Naive thymus-derived CD4-positive, alpha-beta T cell (primary cell): ENCODE data around the gene RAB3B. TPM values are rescaled to one million over a fixed set of nuclear protein-coding genes. Genes with fewer than 3 reads are reported as not detected.

ENCODE experiments used
- ATAC-seq: fragments of 150-1000 bp; cut with Tn5 transposase; 2 replicates; pipeline ENCODE4 v1.10.0; 2021; ENCODE audit warnings: mild to moderate bottlenecking, moderate library complexity
- CTCF ChIA-PET: fragments of 350-600 bp; sonication (Branson Sonifier 250); formaldehyde crosslinking; loops from one replicate; lab custom pipeline; 2021; ENCODE audit warnings: antibody characterized with exemption; lab: Charles Lee
- POLR2A ChIA-PET: fragments of 350-600 bp; sonication (Branson Sonifier 250); formaldehyde crosslinking; loops from one replicate; lab custom pipeline; 2021; ENCODE audit warnings: antibody characterized with exemption, inconsistent platforms; lab: Charles Lee
- DNase-seq, 9 donors: peaks; one replicate each; pipeline versions ENCODE4 v3.0.0 to v3.0.0-alpha.2; 2020 to 2022; ENCODE audit warnings: mixed read lengths in 1 of 9
- H3K27ac ChIP-seq: one replicate; pipeline ENCODE4 v1.7.0; 2013; ENCODE audit warnings: mild to moderate bottlenecking, low read depth, low read length, moderate library complexity
- H3K27me3 ChIP-seq, 2 donors: one replicate each; pipeline ENCODE4 v1.7.0; 2013; ENCODE audit warnings: low read length in 2 of 2, mild to moderate bottlenecking in 2 of 2, moderate library complexity in 2 of 2; ENCODE audit not compliant: control insufficient read depth in 2 of 2, insufficient read depth in 2 of 2
- H3K36me3 ChIP-seq, 3 experiments: 1 replicate in 2 of 3; 2 replicates in 1 of 3; pipeline ENCODE4 v1.7.0; 2013; ENCODE audit warnings: low read length in 3 of 3, mild to moderate bottlenecking in 3 of 3, moderate library complexity in 1 of 3; ENCODE audit not compliant: insufficient read depth in 3 of 3, control insufficient read depth in 2 of 3
- H3K4me1 ChIP-seq, 2 donors: one replicate each; pipeline ENCODE4 v1.7.0; 2013; ENCODE audit warnings: low read length in 2 of 2, mild to moderate bottlenecking in 2 of 2, moderate library complexity in 1 of 2; ENCODE audit not compliant: control insufficient read depth in 2 of 2, insufficient read depth in 2 of 2
- H3K4me3 ChIP-seq: 2 replicates; pipeline ENCODE4 v1.7.0; 2013; ENCODE audit warnings: mild to moderate bottlenecking, low read length
- H3K9me3 ChIP-seq, 3 experiments: 1 replicate in 2 of 3; 2 replicates in 1 of 3; pipeline ENCODE4 v1.7.0; 2013; ENCODE audit warnings: low read length in 3 of 3; ENCODE audit not compliant: control insufficient read depth in 2 of 3
- H3K27ac Mint-ChIP-seq, 9 donors: one replicate each; pipeline ENCODE4 v1.8.0; 2020 to 2022; ENCODE audit warnings: mixed read lengths in 9 of 9, mild to moderate bottlenecking in 8 of 9, moderate library complexity in 5 of 9, inconsistent platforms in 2 of 9
- H3K27me3 Mint-ChIP-seq, 5 donors: one replicate each; pipeline ENCODE4 v1.8.0; 2021 to 2022; ENCODE audit warnings: mixed read lengths in 5 of 5, mild to moderate bottlenecking in 1 of 5
- H3K36me3 Mint-ChIP-seq, 5 donors: one replicate each; pipeline ENCODE4 v1.8.0; 2020 to 2022; ENCODE audit warnings: mixed read lengths in 5 of 5, mild to moderate bottlenecking in 3 of 5, inconsistent platforms in 1 of 5
- H3K4me1 Mint-ChIP-seq, 7 donors: one replicate each; pipeline ENCODE4 v1.8.0; 2020 to 2022; ENCODE audit warnings: mixed read lengths in 7 of 7, mild to moderate bottlenecking in 3 of 7, inconsistent platforms in 1 of 7
- H3K4me3 Mint-ChIP-seq, 10 donors: one replicate each; pipeline ENCODE4 v1.8.0; 2020 to 2022; ENCODE audit warnings: mild to moderate bottlenecking in 10 of 10, mixed read lengths in 10 of 10, moderate library complexity in 6 of 10, inconsistent platforms in 2 of 10
- H3K9me3 Mint-ChIP-seq, 11 donors: one replicate each; pipeline ENCODE4 v1.8.0; 2020 to 2022; ENCODE audit warnings: mixed read lengths in 11 of 11, mild to moderate bottlenecking in 4 of 11, inconsistent platforms in 1 of 11, moderate library complexity in 1 of 11
- intact Hi-C, 2 donors: fragments of 100-400 bp; cut with micrococcal nuclease; formaldehyde crosslinking; loops; one replicate each; pipeline ENCODE4 v1.15.1; 2023
- polyA plus RNA-seq, 2 donors: library from polyadenylated mRNA; unstranded; fragments of 300-500 nt; fragmentation: Illumina TruSeq; gene quantifications; one replicate each; pipeline ENCODE4 v1.2.3, GENCODE V29; 2021
- total RNA-seq, 6 experiments: library from RNA in 5 of 6; stranded (reverse) in 5 of 6; gene quantifications; 1 replicate in 5 of 6; 2 replicates in 1 of 6; pipeline ENCODE4 v1.2.3 and lab custom pipeline; 2021 to 2026

RAB3B gene
- total and polyA plus RNA-seq, 7 experiments from 2014 or later = 0.03 TPM; not detected in 6

- CTCF ChIA-PET = no interaction called here
- intact Hi-C loops = no loop called here
- no peaks in the 10 kb centered on the region for H3K4me1 Mint-ChIP-seq
Observed at GRCh38 chr1:51997974-51998382, 7.5 kb upstream of the RAB3B start.

GRCh38 chr1:51989582-51990477 lies 670 bp downstream of the RAB3B start:
- intact Hi-C loops = no loop called here
- Mint-ChIP-seq H3K27me3 (peaks cover 21 to 56% (median 32%) of the 10 kb centered on the region in 5 donors), H3K4me1 (peaks cover 8 to 21% (median 14%) of the 10 kb centered on the region in 7 donors), H3K27ac (peak overlapping the region in 1 of 9 donors; percentile 14), H3K4me3 (peak overlapping the region; percentile 50 to 89 (median 72)), H3K9me3 (peaks cover 0 to 2% (median 0%) of the 10 kb centered on the region in 11 donors), H3K36me3 (no peaks in the 10 kb centered on the region)
- H3K9me3 ChIP-seq = no peaks in the 10 kb centered on the region
- CTCF ChIA-PET = interaction anchor here (0.5 to 0.6 kb wide), 2 partner anchors 143 to 422 kb away, joined by 3 read pairs; no protein-coding TSS in a partner anchor
- H3K4me1 ChIP-seq = peaks cover 0 to 5% of the 10 kb centered on the region in 2 donors
- H3K36me3 ChIP-seq = no peaks in the 10 kb centered on the region
- peak overlapping the region; percentile 43 for H3K4me3 ChIP-seq
- no peak overlapping the region for H3K27ac ChIP-seq
- DNase-seq (peak in 1 of 9 donors; percentile 8), ATAC-seq (no peak)
- POLR2A ChIA-PET = interaction anchor here (0.6 kb wide), 1 partner anchor 730 kb away, joined by 5 read pairs; no protein-coding TSS in a partner anchor
- peaks cover 6 to 8% of the 10 kb centered on the region in 2 donors for H3K27me3 ChIP-seq

More at GRCh38 chr1:51997974-51998382, 7.5 kb upstream of the RAB3B start:
- H3K9me3 Mint-ChIP-seq = no peaks in the 10 kb centered on the region
- POLR2A ChIA-PET = interaction anchor here (0.9 kb wide), 1 partner anchor 59 kb away, joined by 4 read pairs; the partner anchor contains the start of gene BTF3L4
- ATAC-seq (no peak), DNase-seq (no peak)
- Histone ChIP-seq H3K36me3 (no peaks in the 10 kb centered on the region), H3K27me3 (peaks cover 3 to 6% of the 10 kb centered on the region in 2 donors), H3K4me1 (no peaks in the 10 kb centered on the region), H3K27ac (no peak overlapping the region), H3K9me3 (no peaks in the 10 kb centered on the region), H3K4me3 (no peak overlapping the region)
- no peak overlapping the region for H3K27ac Mint-ChIP-seq
- H3K27me3 Mint-ChIP-seq = peaks cover 10 to 31% (median 15%) of the 10 kb centered on the region in 5 donors
- no peaks in the 10 kb centered on the region for H3K36me3 Mint-ChIP-seq
- no peak overlapping the region for H3K4me3 Mint-ChIP-seq

GRCh38 chr1:51988254-51988653 lies 2.2 kb downstream of the RAB3B start:
- CTCF ChIA-PET = no interaction called here
- ATAC-seq (no peak), DNase-seq (no peak)
- H3K36me3 ChIP-seq = no peaks in the 10 kb centered on the region
- Mint-ChIP-seq H3K4me3 (peak overlapping the region in 4 of 10 donors; percentile 1 to 36 (median 10)), H3K27ac (no peak overlapping the region), H3K9me3 (peaks cover 0 to 2% (median 0%) of the 10 kb centered on the region in 11 donors), H3K36me3 (no peaks in the 10 kb centered on the region), H3K27me3 (peaks cover 14 to 50% (median 25%) of the 10 kb centered on the region in 5 donors), H3K4me1 (peaks cover 8 to 21% (median 14%) of the 10 kb centered on the region in 7 donors)
- no peak overlapping the region for H3K27ac ChIP-seq
- H3K4me1 ChIP-seq = peaks cover 0 to 5% of the 10 kb centered on the region in 2 donors
- H3K9me3 ChIP-seq = no peaks in the 10 kb centered on the region
- POLR2A ChIA-PET = no interaction called here
- no peak overlapping the region for H3K4me3 ChIP-seq
- H3K27me3 ChIP-seq = peaks cover 6 to 8% of the 10 kb centered on the region in 2 donors
- intact Hi-C loops = no loop called here

- ChIA-PET POLR2A (interaction anchor here (0.6 kb wide), 1 partner anchor 529 kb away, joined by 3 read pairs; no protein-coding TSS in a partner anchor), CTCF (interaction anchor here (0.6 kb wide), 1 partner anchor 359 kb away, joined by 4 read pairs; no protein-coding TSS in a partner anchor)
- Histone ChIP-seq H3K9me3 (no peaks in the 10 kb centered on the region), H3K4me1 (peaks cover 0 to 5% of the 10 kb centered on the region in 2 donors), H3K27ac (no peak overlapping the region), H3K4me3 (no peak overlapping the region), H3K36me3 (no peaks in the 10 kb centered on the region), H3K27me3 (no peaks in the 10 kb centered on the region)
- DNase-seq (no peak), ATAC-seq (no peak)
- H3K36me3 Mint-ChIP-seq = no peaks in the 10 kb centered on the region
- H3K27me3 Mint-ChIP-seq = peaks cover 1 to 35% (median 10%) of the 10 kb centered on the region in 5 donors
- peaks cover 8 to 20% (median 14%) of the 10 kb centered on the region in 7 donors for H3K4me1 Mint-ChIP-seq
- intact Hi-C loops = no loop called here
- H3K4me3 Mint-ChIP-seq = no peak overlapping the region
- no peak overlapping the region for H3K27ac Mint-ChIP-seq
- H3K9me3 Mint-ChIP-seq = peaks cover 0 to 1% (median 0%) of the 10 kb centered on the region in 11 donors
Observed at GRCh38 chr1:51986718-51987117, 3.8 kb downstream of the RAB3B start.

- ChIA-PET POLR2A (no interaction called here), CTCF (no interaction called here)
- no peak overlapping the region for H3K4me3 Mint-ChIP-seq
- no peaks in the 10 kb centered on the region for H3K36me3 Mint-ChIP-seq
- H3K36me3 ChIP-seq = no peaks in the 10 kb centered on the region
- H3K4me1 Mint-ChIP-seq = no peaks in the 10 kb centered on the region
- no peaks in the 10 kb centered on the region for H3K9me3 ChIP-seq
- H3K27me3 ChIP-seq = no peaks in the 10 kb centered on the region
- H3K27ac ChIP-seq = no peak overlapping the region
- no peak for ATAC-seq
- peaks cover 0 to 18% (median 0%) of the 10 kb centered on the region in 5 donors for H3K27me3 Mint-ChIP-seq
- DNase-seq = no peak
- H3K4me3 ChIP-seq = no peak overlapping the region
- H3K9me3 Mint-ChIP-seq = no peaks in the 10 kb centered on the region
- intact Hi-C loops = no loop called here
- no peak overlapping the region for H3K27ac Mint-ChIP-seq
- H3K4me1 ChIP-seq = no peaks in the 10 kb centered on the region
Observed at GRCh38 chr1:51982161-51982560, 8.3 kb downstream of the RAB3B start.

DNA sequence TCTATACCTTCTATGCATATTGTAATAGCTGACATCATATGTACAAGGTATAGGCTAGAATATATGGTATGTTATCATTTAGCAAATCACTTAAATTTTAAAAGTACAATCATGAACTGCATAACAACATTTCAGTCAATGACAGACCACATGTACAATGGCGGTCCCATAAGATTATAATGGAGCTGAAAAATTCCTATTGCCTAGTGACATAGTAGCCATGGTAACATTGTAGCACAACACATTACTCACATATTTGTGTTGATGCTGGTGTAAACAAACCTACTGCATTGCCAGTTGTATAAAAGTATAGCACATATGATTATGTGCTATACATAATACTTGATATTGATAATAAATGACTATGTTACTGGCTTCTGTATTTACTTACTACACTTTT lies 8.9 kb downstream of the RAB3B start:
- peaks cover 0 to 15% (median 0%) of the 10 kb centered on the region in 5 donors for H3K27me3 Mint-ChIP-seq
- no peaks in the 10 kb centered on the region for H3K36me3 Mint-ChIP-seq
- DNase-seq (no peak), ATAC-seq (no peak)
- H3K9me3 Mint-ChIP-seq = no peaks in the 10 kb centered on the region
- no peak overlapping the region for H3K27ac Mint-ChIP-seq
- CTCF ChIA-PET = no interaction called here
- no peaks in the 10 kb centered on the region for H3K4me1 Mint-ChIP-seq
- no peaks in the 10 kb centered on the region for H3K4me1 ChIP-seq
- no peak overlapping the region for H3K27ac ChIP-seq
- no peaks in the 10 kb centered on the region for H3K9me3 ChIP-seq
- POLR2A ChIA-PET = no interaction called here
- H3K4me3 Mint-ChIP-seq = no peak overlapping the region
- no peaks in the 10 kb centered on the region for H3K27me3 ChIP-seq
- no peaks in the 10 kb centered on the region for H3K36me3 ChIP-seq
- intact Hi-C loops = no loop called here
- H3K4me3 ChIP-seq = no peak overlapping the region
